HFF-Myc (cell line): ENCODE results near the gene PPP2R2D.
"Not testable (repeated sequence)": the region's sequence is repeated elsewhere in the genome, so short reads cannot be mapped to it uniquely, and the experiment has no call there.

Experiments used
- DNase-seq: peaks from one replicate; pipeline ENCODE4 v3.0.0-alpha.2; 2011; ENCODE audit warnings: low read depth; ENCODE audit errors: extremely low read depth
- H3K4me3 ChIP-seq: replicated peaks from 2 replicates; pipeline ENCODE4 v1.5.1; 2011; ENCODE audit warnings: low read depth, mild to moderate bottlenecking, control low read depth, low read length
- TF ChIP-seq, protein P1 (sequence below): IDR thresholded peaks from 2 replicates; pipeline ENCODE4 v1.5.1; 2012; ENCODE audit warnings: mild to moderate bottlenecking, low read depth, low read length, control low read depth; ENCODE audit errors: missing control alignments

PPP2R2D gene

DNA sequence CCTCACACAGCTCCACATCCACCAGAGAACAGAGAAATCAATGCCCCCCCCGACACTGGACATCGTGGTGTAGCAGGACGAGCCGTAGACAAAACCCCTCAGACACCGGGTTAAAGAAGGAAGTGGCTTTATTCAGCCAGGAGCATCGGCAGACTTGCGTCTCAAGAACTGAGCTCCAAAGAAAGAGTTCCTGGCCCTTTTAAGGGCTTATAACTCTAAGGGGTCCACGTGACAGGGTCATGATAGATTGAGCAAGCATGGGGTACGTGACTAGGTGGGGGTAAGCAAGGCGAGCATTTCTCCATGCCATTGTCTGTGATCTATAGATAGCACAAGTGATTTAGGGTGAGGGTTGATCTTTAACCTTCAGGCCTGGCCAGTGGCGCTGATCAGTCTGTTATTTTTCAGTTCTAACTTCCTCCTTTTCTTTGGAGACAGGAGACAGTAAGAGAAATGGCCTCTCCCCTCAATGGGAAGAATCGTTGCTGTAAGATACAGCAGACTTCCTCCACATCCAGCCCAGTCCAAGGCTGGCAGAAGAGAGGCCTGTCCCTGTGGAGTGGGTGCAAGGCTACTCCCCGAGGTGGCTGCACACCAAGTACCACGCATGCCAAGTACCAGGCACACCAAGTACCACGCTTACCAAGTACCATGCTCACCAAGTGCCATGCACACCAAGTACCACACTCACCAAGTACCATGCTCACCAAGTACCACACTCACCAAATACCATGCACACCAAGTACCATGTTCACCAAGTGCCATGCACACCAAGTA is 19.5 kb upstream of the PPP2R2D start:
- no peak for DNase-seq
- H3K4me3 ChIP-seq = no peak overlapping the region
- TF ChIP-seq, protein P1, sequence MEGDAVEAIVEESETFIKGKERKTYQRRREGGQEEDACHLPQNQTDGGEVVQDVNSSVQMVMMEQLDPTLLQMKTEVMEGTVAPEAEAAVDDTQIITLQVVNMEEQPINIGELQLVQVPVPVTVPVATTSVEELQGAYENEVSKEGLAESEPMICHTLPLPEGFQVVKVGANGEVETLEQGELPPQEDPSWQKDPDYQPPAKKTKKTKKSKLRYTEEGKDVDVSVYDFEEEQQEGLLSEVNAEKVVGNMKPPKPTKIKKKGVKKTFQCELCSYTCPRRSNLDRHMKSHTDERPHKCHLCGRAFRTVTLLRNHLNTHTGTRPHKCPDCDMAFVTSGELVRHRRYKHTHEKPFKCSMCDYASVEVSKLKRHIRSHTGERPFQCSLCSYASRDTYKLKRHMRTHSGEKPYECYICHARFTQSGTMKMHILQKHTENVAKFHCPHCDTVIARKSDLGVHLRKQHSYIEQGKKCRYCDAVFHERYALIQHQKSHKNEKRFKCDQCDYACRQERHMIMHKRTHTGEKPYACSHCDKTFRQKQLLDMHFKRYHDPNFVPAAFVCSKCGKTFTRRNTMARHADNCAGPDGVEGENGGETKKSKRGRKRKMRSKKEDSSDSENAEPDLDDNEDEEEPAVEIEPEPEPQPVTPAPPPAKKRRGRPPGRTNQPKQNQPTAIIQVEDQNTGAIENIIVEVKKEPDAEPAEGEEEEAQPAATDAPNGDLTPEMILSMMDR = no peak

DNA sequence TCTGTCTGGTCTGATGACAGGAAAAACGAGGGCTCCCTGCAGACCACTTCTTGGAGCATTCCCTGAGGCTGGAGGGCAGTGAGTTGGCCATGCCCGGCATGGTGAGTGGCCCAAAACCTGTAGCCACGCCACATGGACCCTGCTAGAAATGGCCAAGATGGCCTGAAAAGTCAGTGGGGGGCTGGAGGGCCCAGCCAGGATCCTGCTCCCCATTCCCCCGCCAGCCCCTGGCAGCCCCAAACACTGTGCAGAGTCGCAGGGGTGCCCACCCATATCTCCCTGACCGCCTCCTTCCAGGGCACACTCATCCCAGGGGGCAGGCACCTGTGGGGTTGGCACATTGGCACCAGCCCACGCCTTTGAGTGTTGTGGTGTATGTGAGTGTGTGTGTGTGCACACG is 18.7 kb upstream of the PPP2R2D start:
- DNase-seq = no peak
- no peak overlapping the region for H3K4me3 ChIP-seq
- TF ChIP-seq, protein P1 = no peak

DNA sequence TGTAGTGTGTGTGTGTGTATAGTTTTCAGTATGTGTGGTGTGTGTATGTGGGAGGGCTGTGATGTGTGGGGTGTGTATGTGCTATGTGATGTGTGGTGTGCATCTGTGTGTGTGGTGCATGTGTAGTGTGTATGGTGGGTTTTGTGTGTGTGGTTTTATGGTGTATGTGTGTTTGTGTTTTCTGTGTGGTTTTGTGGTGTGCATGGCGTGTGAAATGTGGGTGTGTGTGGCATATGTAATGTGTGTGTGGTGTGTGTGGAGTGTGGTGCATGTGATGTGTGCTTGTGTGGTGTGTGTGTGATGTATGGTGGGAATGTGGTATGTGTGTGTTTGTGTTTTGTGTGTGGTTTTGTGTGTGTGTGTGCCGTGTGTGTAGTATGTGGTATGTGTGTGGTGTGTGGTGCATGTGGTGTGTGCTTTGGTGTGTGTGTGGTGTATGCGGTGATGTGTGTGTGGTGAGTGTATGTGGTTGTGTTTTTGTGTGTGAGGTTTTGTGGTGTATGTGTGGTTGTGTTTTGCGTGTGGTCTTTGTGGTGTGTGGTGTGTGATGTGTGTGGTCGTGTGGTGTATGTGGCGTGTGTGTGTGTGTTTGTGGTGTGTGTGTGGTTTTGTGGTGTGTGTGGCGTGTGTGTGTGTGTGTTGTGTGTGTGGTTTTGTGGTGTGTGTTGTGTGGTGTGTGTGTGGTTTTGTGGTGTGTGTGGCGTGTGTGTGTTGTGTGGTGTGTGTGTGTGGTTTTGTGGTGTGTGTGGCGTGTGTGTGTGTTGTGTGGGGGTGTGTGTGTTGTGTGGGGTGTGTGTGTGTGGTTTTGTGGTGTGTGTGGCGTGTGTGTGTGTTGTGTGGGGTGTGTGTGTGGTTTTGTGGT is 18.0 kb upstream of the PPP2R2D start:
- DNase-seq = no peak
- no peak overlapping the region for H3K4me3 ChIP-seq
- TF ChIP-seq, protein P1 = no peak

DNA sequence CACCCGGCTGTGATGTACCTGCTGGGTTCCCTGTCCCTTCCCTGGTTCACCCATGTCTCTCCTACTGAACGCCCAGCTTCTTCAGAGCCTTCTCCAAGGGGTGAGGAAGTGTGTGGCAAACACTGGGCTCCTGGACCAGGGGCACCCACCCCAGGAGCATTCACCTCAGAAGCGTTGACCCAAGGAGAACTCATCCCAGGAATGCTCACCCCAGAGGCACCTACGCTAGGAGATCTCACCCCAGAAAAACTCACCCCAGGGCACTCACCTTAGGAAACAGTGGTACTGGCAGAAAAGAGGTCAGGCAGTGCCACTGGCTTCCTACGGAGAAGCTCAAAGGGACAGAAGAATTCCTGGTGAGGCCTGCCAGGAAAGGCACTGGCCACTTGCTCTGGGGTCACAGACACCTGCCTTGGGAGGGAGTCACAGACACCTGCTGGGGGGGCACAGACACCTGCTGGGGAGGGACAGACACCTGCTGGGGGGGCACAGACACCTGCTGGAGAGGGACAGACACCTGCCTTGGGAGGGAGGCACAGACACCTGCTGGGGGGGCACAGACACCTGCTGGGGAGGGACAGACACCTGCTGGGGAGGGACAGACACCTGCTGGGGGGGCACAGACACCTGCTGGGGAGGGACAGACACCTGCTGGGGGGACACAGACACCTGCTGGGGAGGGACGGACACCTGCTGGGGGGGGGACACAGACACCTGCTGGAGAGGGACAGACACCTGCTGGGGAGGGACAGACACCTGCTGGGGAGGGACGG is 17.0 kb upstream of the PPP2R2D start:
- H3K4me3 ChIP-seq, DNase-seq: not testable (repeated sequence)

DNA sequence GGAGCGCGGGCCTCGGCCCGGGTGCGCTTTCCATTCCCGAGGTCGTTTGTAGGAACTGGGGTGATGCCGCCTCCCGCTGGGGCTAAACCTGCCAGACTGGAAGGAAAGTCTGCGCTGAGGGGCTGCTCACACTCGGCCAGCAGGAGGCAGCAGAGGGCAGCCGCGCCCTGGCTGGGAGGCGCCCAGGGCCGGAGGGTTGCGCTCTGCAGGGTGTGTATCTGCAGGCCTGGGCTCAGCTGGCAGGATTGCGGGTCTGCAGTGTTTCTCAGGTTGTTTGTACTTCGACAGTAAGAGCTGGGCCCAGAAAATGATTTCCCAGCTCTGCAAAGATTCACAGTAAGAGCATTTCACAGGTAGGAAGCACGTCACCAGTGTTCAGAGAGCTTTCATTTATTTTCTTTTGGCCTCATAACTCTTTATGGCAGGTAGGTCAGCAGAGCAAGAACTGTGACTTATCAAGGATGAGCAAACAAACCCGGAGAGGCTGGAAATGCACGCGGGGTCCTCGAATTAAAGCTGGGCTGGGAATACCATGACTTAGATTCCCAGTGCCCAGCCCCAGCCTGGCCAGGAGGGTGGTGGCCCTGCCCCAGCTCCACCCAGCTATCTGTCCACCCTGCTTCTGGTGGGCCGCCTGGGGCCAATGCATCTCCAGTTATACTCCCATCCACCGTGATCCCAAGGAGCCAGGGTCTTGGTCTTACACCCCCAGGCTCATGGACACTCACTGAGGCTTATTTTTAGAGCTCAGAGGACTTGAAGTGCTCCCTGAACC is 15.2 kb upstream of the PPP2R2D start:
- no peak for DNase-seq
- TF ChIP-seq, protein P1 = peak; percentile 87
- H3K4me3 ChIP-seq = no peak overlapping the region

DNA sequence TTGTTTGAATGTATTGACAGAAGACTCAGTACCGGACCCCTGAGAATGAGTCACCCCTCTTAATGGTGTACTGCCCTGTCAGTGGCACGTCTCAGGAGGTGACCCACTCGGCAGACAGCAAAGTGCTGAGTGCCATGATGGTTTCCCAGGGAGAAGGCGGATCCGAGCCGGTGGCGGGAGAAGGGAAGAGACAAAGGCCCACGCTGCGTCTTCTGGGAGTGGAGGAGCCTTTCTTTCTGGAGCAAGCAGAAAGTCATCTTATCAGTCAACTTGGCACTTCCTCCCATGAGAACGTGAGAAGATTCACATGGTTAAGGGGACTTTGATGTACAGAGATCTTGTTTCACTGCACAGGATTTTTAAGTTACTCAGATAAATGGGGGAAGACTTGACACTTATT is 14.6 kb upstream of the PPP2R2D start:
- TF ChIP-seq, protein P1 = no peak
- H3K4me3 ChIP-seq = no peak overlapping the region
- no peak for DNase-seq
